NCI-H2171 (cell line): ENCODE measurements around the gene MIF.
"Not testable (repeated sequence)": the region's sequence is repeated elsewhere in the genome, so short reads cannot be mapped to it uniquely, and the experiment has no call there.

Source experiments
- DNase-seq: peaks from one replicate; lab custom pipeline; 2025; lab: John Stamatoyannopoulos, UW

The MIF gene

DNA sequence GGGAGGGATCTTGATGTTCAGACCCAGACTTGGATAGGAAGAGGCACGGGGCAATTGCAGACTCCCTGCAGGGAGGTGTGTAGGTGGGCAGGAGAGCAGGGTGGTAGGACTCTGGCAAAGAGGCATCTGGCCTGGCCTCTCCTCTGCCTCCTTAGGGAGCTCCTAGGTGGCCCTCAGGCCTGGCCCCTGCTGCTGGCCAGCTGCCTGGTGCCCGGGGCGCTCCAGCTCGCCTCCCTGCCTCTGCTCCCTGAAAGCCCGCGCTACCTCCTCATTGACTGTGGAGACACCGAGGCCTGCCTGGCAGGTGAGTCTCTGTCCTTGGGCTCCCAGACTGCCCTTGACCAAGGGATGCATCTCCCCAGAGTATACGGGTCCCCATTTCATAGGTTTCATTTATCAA, 16.6 kb upstream of the MIF start:
- DNase-seq: no peak

DNA sequence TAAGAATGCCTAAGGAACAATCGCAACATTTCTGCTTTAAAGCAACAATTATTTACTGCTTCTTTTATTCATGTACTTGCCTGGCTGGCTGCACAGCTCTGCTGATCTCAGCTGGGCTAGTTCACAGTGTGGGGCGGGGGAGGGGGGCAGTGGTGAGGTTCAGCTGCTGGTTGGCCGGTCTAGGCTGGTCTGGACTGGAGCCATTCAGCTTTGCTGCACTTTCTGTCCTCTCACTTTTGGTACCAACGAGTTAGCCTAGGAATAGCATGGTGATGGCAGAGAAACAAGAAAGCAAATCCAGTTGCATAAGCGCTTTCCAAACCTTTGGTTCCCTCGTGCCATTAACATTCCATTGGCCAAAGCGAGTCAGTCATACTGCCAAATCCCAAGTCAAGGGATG, 16.0 kb upstream of the MIF start:
- no peak for DNase-seq

DNA sequence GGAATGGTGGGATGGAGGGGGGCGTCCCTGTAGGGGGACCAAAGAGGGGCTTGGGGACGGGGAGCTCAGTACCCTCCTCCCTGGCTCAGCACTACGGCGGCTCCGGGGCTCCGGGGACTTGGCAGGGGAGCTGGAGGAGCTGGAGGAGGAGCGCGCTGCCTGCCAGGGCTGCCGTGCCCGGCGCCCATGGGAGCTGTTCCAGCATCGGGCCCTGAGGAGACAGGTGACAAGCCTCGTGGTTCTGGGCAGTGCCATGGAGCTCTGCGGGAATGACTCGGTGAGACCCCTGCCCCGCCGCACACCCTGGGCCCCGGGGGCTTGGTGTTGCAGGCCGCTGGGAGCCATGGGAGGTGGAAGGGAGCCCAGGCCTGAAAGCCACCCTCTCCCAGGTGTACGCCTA, 11.8 kb upstream of the MIF start:
- DNase-seq: no peak

DNA sequence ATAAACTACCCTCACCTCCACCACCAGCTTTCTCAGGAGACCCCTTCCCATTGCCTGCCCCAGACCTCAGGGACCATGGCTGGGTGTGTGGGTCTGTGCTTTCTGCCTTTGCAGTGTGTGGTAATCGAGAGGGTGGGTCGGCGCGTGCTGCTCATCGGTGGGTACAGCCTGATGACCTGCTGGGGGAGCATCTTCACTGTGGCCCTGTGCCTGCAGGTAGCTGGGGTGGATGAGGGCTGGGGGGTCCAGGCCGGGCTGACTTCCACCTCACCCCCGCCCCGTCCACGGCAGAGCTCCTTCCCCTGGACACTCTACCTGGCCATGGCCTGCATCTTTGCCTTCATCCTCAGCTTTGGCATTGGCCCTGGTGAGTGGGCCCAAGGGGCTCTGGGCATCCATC, 10.5 kb upstream of the MIF start:
- DNase-seq: no peak

DNA sequence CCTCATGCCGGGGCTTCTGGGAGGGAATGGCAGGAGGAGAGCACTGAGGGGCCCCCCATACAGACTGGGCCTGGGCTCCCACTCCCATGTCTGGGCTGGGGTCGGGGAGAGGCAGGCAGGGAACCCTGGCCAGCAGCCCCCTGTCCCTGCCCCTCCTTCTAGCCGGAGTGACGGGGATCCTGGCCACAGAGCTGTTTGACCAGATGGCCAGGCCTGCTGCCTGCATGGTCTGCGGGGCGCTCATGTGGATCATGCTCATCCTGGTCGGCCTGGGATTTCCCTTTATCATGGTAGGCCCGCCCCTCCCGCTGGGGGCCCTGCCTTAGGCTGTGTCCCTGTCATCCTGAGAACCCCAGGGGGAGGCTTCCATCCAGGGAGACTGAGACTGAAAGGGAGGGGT, 10.0 kb upstream of the MIF start:
- DNase-seq: no peak

DNA sequence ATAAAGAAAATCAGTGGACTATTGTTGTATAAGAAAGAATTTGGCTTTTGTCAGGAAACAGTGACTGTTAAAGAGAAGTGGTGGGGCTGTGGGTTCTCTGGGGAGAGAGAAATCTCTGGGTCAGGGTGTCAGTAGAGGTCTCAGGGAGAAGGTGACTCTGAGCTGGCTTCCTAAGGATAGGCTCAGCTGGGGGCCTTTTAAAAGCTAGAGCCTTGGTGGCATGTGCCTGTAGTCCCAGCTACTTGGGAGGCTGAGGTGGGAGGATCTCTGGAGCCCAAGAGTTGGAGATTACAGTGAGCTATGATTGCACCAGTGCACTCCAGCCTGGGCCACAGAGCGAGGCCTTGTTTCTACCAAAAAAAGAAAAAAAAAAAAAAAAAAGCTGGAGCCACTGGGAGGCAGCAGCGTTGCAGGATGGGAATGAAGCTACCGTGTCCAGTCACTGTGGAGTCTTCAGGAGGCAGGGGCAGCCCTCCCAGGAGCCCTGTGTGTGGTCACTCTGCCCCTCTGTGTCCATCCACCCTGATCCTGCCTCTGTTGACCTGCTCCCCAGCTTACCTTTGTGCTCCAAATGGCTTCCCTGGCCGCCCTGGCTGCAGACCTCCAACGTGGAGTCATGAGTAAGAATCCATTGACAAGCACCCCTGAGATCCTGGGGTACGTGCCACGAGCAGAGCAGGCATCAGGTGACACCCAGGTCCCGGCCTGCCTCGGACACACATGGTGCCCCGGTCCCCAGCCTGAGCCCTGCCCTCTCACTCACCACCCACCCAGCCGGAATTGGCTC, 5.4 kb upstream of the MIF start:
- DNase-seq: no peak

DNA sequence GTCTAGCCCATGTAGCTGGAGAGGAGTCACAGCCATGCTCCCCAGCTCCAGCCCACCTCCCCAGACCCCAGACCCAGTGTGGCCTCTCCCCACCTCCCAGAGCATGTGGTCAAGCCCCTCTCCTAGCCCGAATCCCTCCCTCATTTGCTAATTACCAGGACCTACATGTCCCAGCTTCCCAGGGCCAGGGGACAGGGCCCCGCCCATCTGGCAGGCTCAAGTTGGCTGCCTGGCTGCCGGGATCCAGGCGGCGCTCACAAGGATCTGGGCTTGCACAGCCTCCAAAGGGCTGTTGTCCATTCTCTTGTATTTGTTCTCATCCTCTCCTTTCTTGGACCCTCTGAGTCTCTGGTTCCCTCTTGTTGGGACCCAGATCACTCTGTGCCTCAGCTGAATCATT, 4.6 kb upstream of the MIF start:
- no peak for DNase-seq

DNA sequence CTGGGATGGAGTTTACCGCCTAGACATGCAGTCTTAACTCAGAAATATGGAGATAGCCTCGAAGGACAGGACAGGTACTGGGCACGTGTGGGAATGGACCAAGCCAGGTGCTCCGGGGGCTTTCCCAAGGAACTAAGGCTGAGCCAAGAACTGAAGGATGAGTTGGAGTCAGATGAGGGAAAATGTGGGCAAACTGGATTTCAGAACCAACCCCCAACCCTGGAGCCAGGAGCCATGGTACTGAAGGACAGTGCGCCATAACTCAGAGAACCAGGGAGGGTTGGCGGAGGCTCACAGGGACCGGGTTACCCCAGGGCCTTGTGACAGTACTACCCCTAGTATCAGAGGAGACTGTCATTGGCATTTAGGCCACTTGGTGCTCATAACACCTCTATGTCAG, 2.5 kb upstream of the MIF start:
- no peak for DNase-seq

DNA sequence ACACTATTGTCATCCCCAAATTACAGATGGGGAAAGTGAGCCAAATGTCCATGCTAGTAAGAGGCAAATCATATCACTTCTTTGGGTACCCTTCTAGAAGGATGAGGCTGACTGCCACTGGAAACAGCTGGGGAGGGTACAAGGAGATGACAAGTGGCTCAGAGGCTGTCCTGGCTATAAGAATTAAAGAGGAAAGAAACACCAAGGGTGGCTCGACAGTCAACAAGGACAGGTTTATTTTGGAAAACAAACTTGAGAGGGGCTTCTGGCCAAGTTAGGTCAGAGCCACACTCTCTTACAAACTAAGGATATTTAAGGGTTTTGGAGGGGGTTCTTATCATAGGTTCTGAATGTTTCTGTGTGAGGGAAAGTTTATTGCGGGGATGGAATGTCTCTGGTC, 2.1 kb upstream of the MIF start:
- DNase-seq: no peak

DNA sequence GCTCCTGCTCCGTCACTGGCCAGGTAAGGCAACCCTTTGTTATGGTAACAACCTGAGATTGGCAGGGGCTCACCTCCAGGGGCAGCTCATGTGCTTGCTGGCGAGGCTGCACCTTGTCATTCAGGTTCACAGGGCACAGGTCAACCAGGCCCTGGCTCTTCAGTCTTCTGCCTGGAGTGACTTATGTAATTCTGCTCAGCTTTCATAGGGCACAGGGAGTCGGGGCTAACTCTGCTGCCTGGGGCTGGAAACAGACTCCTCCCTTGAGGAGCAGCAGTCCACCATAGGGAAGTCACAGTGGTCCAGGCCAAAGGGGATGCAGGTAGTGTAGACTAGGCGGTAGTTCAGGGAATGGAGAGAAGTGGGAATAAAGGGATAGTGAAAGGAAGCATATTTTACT, 1.5 kb upstream of the MIF start:
- DNase-seq: no peak

DNA sequence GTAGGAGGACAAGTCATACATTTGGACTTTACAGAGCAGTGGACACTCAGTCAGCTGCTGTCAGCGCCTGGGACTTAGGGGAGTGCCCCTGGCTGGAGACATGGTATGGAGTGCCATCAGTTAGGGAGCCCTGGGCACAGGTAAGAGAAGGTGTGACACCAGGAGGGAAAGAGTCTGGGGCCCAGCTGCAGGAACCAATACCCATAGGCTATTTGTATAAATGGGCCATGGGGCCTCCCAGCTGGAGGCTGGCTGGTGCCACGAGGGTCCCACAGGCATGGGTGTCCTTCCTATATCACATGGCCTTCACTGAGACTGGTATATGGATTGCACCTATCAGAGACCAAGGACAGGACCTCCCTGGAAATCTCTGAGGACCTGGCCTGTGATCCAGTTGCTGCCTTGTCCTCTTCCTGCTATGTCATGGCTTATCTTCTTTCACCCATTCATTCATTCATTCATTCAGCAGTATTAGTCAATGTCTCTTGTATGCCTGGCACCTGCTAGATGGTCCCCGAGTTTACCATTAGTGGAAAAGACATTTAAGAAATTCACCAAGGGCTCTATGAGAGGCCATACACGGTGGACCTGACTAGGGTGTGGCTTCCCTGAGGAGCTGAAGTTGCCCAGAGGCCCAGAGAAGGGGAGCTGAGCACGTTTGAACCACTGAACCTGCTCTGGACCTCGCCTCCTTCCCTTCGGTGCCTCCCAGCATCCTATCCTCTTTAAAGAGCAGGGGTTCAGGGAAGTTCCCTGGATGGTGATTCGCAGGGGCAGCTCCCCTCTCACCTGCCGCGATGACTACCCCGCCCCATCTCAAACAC, 850 bp upstream of the MIF start:
- no peak for DNase-seq

DNA sequence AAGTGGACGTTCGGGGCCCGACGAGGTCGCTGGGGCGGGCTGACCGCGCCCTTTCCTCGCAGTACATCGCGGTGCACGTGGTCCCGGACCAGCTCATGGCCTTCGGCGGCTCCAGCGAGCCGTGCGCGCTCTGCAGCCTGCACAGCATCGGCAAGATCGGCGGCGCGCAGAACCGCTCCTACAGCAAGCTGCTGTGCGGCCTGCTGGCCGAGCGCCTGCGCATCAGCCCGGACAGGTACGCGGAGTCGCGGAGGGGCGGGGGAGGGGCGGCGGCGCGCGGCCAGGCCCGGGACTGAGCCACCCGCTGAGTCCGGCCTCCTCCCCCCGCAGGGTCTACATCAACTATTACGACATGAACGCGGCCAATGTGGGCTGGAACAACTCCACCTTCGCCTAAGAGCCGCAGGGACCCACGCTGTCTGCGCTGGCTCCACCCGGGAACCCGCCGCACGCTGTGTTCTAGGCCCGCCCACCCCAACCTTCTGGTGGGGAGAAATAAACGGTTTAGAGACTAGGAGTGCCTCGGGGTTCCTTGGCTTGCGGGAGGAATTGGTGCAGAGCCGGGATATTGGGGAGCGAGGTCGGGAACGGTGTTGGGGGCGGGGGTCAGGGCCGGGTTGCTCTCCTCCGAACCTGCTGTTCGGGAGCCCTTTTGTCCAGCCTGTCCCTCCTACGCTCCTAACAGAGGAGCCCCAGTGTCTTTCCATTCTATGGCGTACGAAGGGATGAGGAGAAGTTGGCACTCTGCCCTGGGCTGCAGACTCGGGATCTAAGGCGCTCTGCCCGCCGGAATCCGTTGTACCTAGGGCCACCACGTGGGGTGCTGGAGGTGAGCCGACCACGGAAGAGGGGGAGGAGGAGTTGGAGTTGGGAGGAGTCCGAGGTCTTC, 771 bp downstream of the MIF start:
- DNase-seq: peak; percentile 75

DNA sequence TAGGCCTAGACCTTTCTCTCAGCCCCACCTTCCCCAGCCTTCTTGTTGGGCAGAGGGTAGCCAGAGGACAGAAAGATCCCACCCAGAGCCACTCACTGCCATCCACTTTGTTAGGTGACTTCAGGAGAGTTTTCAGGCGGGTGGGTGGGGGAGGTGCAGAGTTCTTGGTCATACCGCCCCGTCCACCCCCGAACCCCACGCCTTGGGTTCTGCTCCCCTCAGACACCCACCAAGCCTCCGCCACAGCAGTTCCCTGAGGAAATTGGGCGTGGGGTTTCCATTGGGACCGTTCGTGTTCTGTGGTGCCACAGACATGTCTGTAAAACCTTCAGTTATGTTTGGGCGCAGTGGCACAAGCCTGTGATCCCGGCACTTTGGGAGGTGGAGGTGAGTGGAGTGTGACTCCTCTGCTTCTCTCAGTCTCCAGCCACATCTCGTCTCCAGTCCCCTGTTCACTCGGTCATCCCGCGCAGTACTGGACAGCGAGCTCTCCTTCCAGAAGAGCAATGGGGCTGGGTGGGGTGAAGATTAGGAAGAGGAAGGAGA, 1.5 kb downstream of the MIF start:
- no peak for DNase-seq

DNA sequence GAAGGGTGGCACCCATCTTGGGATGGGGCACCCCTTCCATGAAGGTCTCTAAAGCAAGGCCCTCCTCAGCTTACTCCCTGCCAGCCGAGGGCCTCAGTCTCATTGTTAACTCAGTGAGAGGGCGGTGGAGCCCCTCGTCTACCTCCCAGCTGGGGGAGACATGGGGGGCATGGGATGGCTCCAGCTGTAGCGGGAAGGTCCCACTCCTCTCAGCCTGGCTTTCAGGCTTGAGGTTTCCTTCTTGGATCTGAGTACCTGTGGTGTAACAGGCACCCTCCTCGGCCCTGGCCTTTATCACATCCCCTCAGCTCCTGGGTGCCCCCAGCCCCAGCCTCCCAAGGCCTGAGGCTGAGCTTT, 2.0 kb downstream of the MIF start:
- no peak for DNase-seq

DNA sequence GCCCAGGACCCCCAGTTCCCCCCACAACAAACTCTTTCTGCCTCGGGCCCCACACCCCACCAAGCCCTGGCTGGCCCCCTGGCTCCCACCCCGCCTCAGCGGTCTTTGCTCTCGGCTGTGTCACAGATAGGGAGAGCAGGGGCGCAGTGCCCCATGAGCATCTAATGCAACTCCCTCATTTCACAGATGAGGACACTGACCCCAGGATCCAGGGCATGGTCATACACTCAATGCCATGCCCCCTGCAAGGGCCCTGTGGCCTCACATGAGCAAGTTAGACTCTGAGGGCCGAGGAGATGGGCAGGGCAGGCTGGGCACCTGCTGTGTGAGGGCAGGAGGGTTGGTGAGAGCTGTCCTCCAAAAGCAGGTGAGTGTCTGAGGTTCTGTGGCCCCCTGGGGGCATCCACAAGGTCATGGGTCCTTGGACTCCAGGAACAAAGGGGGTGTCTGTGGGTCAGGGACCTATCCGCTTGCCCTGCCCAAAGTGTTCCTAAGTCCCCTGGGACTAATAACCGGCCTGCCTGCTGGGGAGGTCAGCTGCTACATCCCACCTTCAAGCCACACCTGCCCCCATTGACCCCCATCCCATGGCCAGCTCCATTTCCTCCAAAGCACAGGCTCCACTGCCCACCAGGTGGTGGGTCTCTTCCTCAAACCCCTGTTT, 2.5 kb downstream of the MIF start:
- no peak for DNase-seq

DNA sequence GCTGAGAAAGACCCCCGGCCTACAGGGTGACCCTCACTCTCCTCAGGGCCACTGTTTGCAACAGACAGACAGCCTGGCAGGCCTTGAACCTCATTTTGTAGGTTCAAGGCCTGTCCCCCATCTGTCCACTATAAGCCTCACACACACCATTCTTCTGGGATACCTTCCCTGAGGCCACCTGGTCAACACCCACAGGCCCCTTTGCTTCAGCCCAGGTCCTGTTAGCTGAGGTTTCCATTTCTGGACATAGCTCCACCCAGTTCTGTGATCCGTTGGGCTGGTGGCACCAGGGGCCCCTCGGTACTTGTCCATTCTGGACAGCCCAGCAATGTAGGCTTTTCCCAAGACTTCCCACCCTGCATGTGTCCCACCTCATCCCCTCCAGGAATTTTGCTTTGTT, 3.1 kb downstream of the MIF start:
- DNase-seq: no peak

DNA sequence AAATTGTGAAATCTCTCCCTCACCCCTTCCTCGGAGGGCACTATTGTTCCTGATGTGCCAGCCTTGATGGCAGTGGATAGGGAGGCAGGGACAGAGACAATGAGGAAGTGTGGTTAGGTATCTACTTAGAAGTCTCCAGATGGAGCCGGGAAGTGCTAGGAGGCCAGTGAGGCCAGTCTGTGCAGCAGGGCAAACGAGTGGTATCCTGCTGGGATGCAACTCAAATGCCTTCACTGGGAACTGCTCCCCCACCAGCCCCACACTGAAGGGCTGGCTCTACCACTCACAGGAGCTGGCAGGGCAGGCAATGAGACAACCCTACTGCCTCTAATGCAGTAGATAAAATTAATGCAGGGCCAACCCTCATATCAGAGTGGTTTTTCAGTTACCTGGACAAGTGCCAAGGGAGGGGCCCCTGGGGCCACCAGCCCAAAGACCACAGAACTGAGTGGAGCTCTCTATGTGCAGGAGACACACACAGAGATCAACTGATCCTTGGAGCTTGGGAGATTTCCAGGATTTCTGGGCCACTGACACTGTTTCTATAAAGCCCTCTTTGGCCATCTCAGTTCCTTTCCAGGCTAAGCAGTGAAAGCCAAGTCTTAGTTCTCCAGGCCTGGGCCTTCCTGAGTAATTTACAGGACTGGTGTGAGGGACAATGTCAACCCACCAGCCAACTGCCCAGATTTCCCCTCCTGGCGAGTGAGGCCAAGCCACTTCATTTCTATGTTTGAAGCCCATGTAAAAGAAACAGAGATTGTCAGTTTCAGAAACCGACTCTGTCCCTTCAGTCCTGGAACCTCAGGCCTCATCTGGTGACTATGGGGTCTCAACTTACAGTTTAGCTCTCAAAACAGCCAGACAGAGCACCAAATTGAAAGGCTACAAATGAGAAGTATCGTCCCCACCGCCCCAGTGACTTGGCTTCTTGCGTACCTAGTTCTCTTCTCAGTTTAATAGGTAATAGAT, 4.1 kb downstream of the MIF start:
- DNase-seq: no peak

DNA sequence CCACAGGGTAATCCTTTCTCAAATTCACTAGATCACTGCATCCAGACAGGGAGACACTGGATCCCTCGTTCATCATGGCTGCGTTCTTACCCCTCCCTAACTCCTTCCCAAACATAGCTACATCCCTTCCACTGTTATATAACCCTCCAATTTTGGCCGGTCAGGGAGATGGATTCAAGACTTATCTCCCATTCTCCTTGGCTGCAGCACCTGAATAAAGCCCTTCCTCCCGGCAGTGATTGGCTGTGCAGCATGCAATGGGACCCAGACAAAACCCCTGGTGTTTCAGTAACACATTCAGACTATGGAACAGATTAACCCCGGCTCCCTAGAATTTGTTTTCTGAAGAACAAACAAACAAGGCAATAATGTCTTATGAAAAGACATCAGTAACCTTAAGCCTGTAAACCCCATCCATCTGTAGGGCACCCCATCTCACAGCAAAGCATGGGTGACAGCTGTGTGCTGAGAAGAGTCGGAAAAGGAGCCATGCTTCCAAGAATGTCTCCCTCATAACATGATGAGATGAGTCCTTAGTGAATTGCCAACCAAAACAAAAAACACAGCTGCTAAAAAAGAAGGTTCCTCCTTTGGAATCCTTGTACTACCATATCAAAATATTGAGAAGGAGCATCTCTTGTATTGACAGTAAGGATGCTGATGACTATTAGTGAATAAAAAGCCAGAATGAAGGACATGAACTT, 5.0 kb downstream of the MIF start:
- DNase-seq: no peak

DNA sequence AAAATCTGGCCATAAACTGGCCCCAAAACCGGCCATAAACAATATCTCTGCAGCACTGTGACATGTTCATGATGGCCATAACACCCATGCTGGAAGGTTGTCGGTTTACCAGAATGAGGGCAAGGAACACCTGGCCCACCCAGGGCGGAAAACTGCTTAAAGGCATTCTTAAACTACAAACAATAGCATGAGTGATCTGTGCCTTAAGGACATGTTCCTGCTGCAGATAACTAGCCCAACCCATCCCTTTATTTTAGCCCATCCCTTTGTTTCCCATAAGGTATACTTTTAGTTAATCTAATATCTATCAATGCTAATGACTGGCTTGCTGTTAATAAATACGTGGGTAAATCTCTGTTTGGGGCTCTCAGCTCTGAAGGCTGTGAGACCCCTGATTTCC, 6.0 kb downstream of the MIF start:
- DNase-seq: not testable (repeated sequence)

DNA sequence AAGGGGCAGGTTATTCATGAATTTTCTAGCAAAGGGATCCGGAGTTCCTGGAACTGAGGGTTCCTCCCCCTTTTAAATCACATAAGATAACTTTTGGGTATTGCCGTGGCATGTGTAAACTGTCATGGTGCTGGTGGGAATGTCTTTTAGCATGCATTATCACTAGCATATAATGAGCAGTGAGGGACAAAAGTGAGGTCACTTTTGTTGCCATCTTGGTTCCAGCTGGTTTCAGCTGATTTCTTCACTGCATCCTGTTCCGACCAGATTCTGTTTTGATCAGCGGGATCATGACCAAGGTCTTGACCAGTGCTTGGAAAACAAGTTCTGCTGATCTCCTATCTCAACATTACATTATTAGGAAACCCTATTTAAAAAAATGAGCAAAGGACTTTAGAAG, 7.4 kb downstream of the MIF start:
- no peak for DNase-seq
